GM18526 (cell line): ENCODE measurements around the gene FILIP1L.

Source experiments
- POLR2A ChIP-seq: IDR thresholded peaks from 3 replicates; pipeline ENCODE4 v1.6.1; 2011; ENCODE audit not compliant: insufficient read length; ENCODE audit errors: extremely low read depth

The FILIP1L gene

DNA sequence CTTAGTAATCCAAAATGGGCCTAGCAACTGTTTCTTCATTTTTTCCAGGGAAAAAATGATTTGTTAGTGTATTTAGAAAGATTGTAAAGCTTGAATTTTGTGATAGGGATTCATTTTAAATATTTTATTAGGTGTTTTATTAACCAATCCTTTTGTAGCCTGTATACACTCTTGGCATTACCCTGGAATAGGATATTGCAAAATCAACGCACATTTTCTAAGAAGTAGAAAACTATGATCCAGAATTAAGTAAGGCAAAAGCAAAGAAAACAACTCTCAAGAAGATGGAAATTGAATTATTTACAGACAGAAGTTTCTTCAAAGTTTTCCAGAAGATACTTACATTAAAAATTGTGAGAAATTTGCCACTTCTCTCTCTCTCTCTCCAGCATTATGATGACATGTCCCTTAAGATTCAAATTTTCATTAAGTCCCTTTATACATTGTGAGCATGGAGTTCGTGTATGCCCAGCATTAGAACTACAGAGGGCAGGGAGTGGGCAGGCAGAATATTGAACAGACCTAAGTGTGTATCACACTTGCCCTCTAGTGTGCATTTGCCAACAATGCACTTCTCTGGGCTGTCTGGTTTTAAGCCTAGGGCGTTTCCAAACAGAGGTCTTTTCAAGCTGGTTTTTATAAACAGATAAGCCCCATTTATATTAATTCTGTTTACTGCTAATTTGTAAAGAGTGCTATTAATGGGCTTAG, 325.1 kb downstream of the FILIP1L start:
- no peak for TF ChIP-seq POLR2A
